SK-N-SH (cell line): Measurements from ENCODE around the gene PPIL1.

Experiments used
- CTCF ChIP-seq: fragments of 200-600 bp; sonication (generic); IDR thresholded peaks from 2 replicates; pipeline ENCODE4 v1.6.1; 2017; ENCODE audit warnings: antibody characterized with exemption, mild to moderate bottlenecking, moderate library complexity
- EP300 ChIP-seq, 2 experiments: IDR thresholded peaks; 2 replicates each; pipeline versions ENCODE4 v1.4.0 to v1.6.1; 2012; ENCODE audit warnings: borderline replicate concordance in 1 of 2, low read depth in 1 of 2, low read length in 1 of 2
- PBX3 ChIP-seq: IDR thresholded peaks from 2 replicates; pipeline ENCODE4; 2012
- RAD21 ChIP-seq: IDR thresholded peaks from 2 replicates; pipeline ENCODE4 v1.6.1; 2012; ENCODE audit warnings: mild to moderate bottlenecking, low read length
- SIN3A ChIP-seq: IDR thresholded peaks from 2 replicates; pipeline ENCODE4 v1.6.1; 2012; ENCODE audit warnings: low read depth, mild to moderate bottlenecking, low read length, moderate library complexity, borderline replicate concordance
- TAF1 ChIP-seq: IDR thresholded peaks from 2 replicates; pipeline ENCODE4 v1.6.1; 2012; ENCODE audit warnings: low read depth, mild to moderate bottlenecking, low read length, moderate library complexity, borderline replicate concordance
- USF2 ChIP-seq: fragments of 150-350 bp; IDR thresholded peaks from 2 replicates; pipeline ENCODE4 v1.6.1; 2017; ENCODE audit warnings: antibody characterized with exemption, low read length, low read depth, borderline replicate concordance

- TF ChIP-seq CTCF (no peak), PBX3 (no peak), EP300 (IDR thresholded peaks at IDR 0.05; ENCODE audit: borderline replicate concordance in 1 of 2, low read depth in 1 of 2, low read length in 1 of 2) (no peak), RAD21 (no peak), SIN3A (no peak), TAF1 (no peak), USF2 (no peak)
Measured at GRCh38 chr6:36830577-36830976, 44.0 kb downstream of the PPIL1 start.
